NAMALWA (cell line): ENCODE results near the gene GUSB.
A peak's percentile ranks its signal among the peaks of the same experiment; 100 is the strongest.
"Not testable (repeated sequence)": the region's sequence is repeated elsewhere in the genome, so short reads cannot be mapped to it uniquely, and the experiment has no call there.

Experiments
- DNase-seq: peaks from one replicate; pipeline ENCODE4 v3.0.0-alpha.2; 2015; ENCODE audit warnings: low spot score

GUSB gene

GRCh38 chr7:65981965-65982792 lies at the start of gene GUSB:
GUSB (minus strand) TSS chr7:65982213; CDS start chr7:65982183, 30 bp downstream.
- DNase-seq = peak; percentile 95

- not testable (repeated sequence) for DNase-seq
Measured at GRCh38 chr7:66028342-66028741, 46.3 kb upstream of the GUSB start.

GRCh38 chr7:66016131-66016461 lies 34.1 kb upstream of the GUSB start:
- DNase-seq = no peak

GRCh38 chr7:66015440-66016130 lies 33.6 kb upstream of the GUSB start:
- DNase-seq = no peak

- DNase-seq = peak; percentile 50
Measured at GRCh38 chr7:66013938-66014337, 31.9 kb upstream of the GUSB start.

GRCh38 chr7:66007232-66007631 lies 25.2 kb upstream of the GUSB start:
- no peak for DNase-seq

GRCh38 chr7:66005115-66005671 lies 23.2 kb upstream of the GUSB start:
- not testable (repeated sequence) for DNase-seq

- DNase-seq = not testable (repeated sequence)
Measured at GRCh38 chr7:66000823-66001417, 18.9 kb upstream of the GUSB start.

GRCh38 chr7:65994984-65995383 lies 13.0 kb upstream of the GUSB start:
- not testable (repeated sequence) for DNase-seq

GRCh38 chr7:65992526-65992925 lies 10.5 kb upstream of the GUSB start:
- DNase-seq = no peak

GRCh38 chr7:65991829-65992228 lies 9.8 kb upstream of the GUSB start:
- not testable (repeated sequence) for DNase-seq

- no peak for DNase-seq
Measured at GRCh38 chr7:65989694-65990080, 7.7 kb upstream of the GUSB start.

- DNase-seq = not testable (repeated sequence)
Measured at GRCh38 chr7:65988503-65988902, 6.5 kb upstream of the GUSB start.

- DNase-seq = no peak
Measured at GRCh38 chr7:65988084-65988483, 6.1 kb upstream of the GUSB start.

GRCh38 chr7:65983965-65984658 lies 2.1 kb upstream of the GUSB start:
- DNase-seq = no peak

GRCh38 chr7:65980478-65981250 lies 1.3 kb downstream of the GUSB start:
- peak; percentile 56 for DNase-seq

GRCh38 chr7:65979583-65980477 lies 2.2 kb downstream of the GUSB start:
- no peak for DNase-seq

GRCh38 chr7:65978891-65979582 lies 3.0 kb downstream of the GUSB start:
- DNase-seq = no peak

GRCh38 chr7:65976659-65977196 lies 5.3 kb downstream of the GUSB start:
- no peak for DNase-seq
